Measurements from ENCODE around the gene FAT1.

FAT1 gene

GRCh38 chr4:186749611-186750281 lies 26.1 kb upstream of the FAT1 start:
- H3K79me1 ChIP-seq (ENCODE audit: low read depth, low read length): no peaks in the 10 kb centered on the region
- H3K4me1 ChIP-seq (ENCODE audit: control insufficient read depth in 2 of 2, insufficient read depth in 1 of 2, low read depth in 1 of 2, low read length in 2 of 2): no peaks in the 10 kb centered on the region
- no peak overlapping the region for H3K4me3 ChIP-seq (ENCODE audit: low read length in 2 of 2)
- peak overlapping the region; percentile 42 for H2AFZ ChIP-seq (ENCODE audit: low read length)
- H4K91ac ChIP-seq (ENCODE audit: low read depth, low read length, poor library complexity): no peak overlapping the region
- no peak overlapping the region for H3K4ac ChIP-seq (ENCODE audit: low read length)
- H2AK5ac ChIP-seq (ENCODE audit: low read depth, low read length): peak overlapping the region; percentile 56
- H3K4me2 ChIP-seq (ENCODE audit: insufficient read depth, low read length, poor library complexity, severe bottlenecking): no peak overlapping the region
- no peaks in the 10 kb centered on the region for H3K27me3 ChIP-seq (ENCODE audit: control insufficient read depth in 3 of 3, insufficient read depth in 3 of 3, low read depth in 1 of 3, low read length in 3 of 3)
- H3K18ac ChIP-seq (ENCODE audit: low read length): peak overlapping the region; percentile 83
- H3K23ac ChIP-seq (ENCODE audit: low read depth, low read length, poor library complexity): no peak overlapping the region
- no peak for DNase-seq (ENCODE audit: low spot score)
- H2BK120ac ChIP-seq (ENCODE audit: low read depth, low read length): no peak overlapping the region
- no peak overlapping the region for H2BK5ac ChIP-seq (ENCODE audit: low read length)
- peak overlapping the region; percentile 72 for H4K8ac ChIP-seq (ENCODE audit: low read depth, low read length)
- no peaks in the 10 kb centered on the region for H3K36me3 ChIP-seq (replicated peaks in 1 of 2; ENCODE audit: control insufficient read depth in 2 of 2, insufficient read depth in 2 of 2, low read length in 2 of 2)
- WGBS, 2 donors (ENCODE audit: extremely low coverage in 2 of 2, insufficient read length in 2 of 2, insufficient replicate concordance in 1 of 2): no CpG with 5 or more reads among the region's 15 CpGs
- H3K9me3 ChIP-seq (replicated peaks in 1 of 2; ENCODE audit: control insufficient read depth in 2 of 2, insufficient read depth in 1 of 2, low read depth in 1 of 2, low read length in 2 of 2): peaks cover 0 to 4% of the 10 kb centered on the region in 2 donors
- no peak overlapping the region for H3K14ac ChIP-seq (ENCODE audit: low read length)
- peak overlapping the region; percentile 75 for H2BK12ac ChIP-seq (ENCODE audit: low read length)
- H2BK15ac ChIP-seq (ENCODE audit: low read length): no peak overlapping the region
- H3K27ac ChIP-seq (replicated peaks; ENCODE audit: low read length): no peak overlapping the region
- H3K9ac ChIP-seq (ENCODE audit: low read depth, low read length, poor library complexity): no peak overlapping the region

- WGBS, 2 donors (ENCODE audit: extremely low coverage in 2 of 2, insufficient read length in 2 of 2, insufficient replicate concordance in 1 of 2): no CpG with 5 or more reads among the region's 6 CpGs
- no peak for DNase-seq (ENCODE audit: low spot score)
- no peak overlapping the region for H3K4me2 ChIP-seq (ENCODE audit: insufficient read depth, low read length, poor library complexity, severe bottlenecking)
- H3K23ac ChIP-seq (ENCODE audit: low read depth, low read length, poor library complexity): no peak overlapping the region
- H2BK120ac ChIP-seq (ENCODE audit: low read depth, low read length): no peak overlapping the region
- H2BK12ac ChIP-seq (ENCODE audit: low read length): no peak overlapping the region
- H3K4me1 ChIP-seq (ENCODE audit: control insufficient read depth in 2 of 2, insufficient read depth in 1 of 2, low read depth in 1 of 2, low read length in 2 of 2): no peaks in the 10 kb centered on the region
- H3K4me3 ChIP-seq (ENCODE audit: low read length in 2 of 2): no peak overlapping the region
- no peaks in the 10 kb centered on the region for H3K79me1 ChIP-seq (ENCODE audit: low read depth, low read length)
- H4K91ac ChIP-seq (ENCODE audit: low read depth, low read length, poor library complexity): no peak overlapping the region
- H3K36me3 ChIP-seq (replicated peaks in 1 of 2; ENCODE audit: control insufficient read depth in 2 of 2, insufficient read depth in 2 of 2, low read length in 2 of 2): no peaks in the 10 kb centered on the region
- no peak overlapping the region for H2BK5ac ChIP-seq (ENCODE audit: low read length)
- no peaks in the 10 kb centered on the region for H3K27me3 ChIP-seq (ENCODE audit: control insufficient read depth in 3 of 3, insufficient read depth in 3 of 3, low read depth in 1 of 3, low read length in 3 of 3)
- no peak overlapping the region for H4K8ac ChIP-seq (ENCODE audit: low read depth, low read length)
- H3K4ac ChIP-seq (ENCODE audit: low read length): no peak overlapping the region
- H3K9me3 ChIP-seq (replicated peaks in 1 of 2; ENCODE audit: control insufficient read depth in 2 of 2, insufficient read depth in 1 of 2, low read depth in 1 of 2, low read length in 2 of 2): peaks cover 0 to 4% of the 10 kb centered on the region in 2 donors
- H3K18ac ChIP-seq (ENCODE audit: low read length): no peak overlapping the region
- H2BK15ac ChIP-seq (ENCODE audit: low read length): no peak overlapping the region
- H3K9ac ChIP-seq (ENCODE audit: low read depth, low read length, poor library complexity): no peak overlapping the region
- no peak overlapping the region for H3K14ac ChIP-seq (ENCODE audit: low read length)
- no peak overlapping the region for H2AK5ac ChIP-seq (ENCODE audit: low read depth, low read length)
- H2AFZ ChIP-seq (ENCODE audit: low read length): no peak overlapping the region
- no peak overlapping the region for H3K27ac ChIP-seq (replicated peaks; ENCODE audit: low read length)
Measured at GRCh38 chr4:186746581-186746980, 22.9 kb upstream of the FAT1 start.

- Histone ChIP-seq H3K23ac (ENCODE audit: low read depth, low read length, poor library complexity) (no peak overlapping the region), H2BK120ac (ENCODE audit: low read depth, low read length) (no peak overlapping the region), H3K9me3 (replicated peaks in 1 of 2; ENCODE audit: control insufficient read depth in 2 of 2, insufficient read depth in 1 of 2, low read depth in 1 of 2, low read length in 2 of 2) (no peaks in the 10 kb centered on the region), H3K4me1 (ENCODE audit: control insufficient read depth in 2 of 2, insufficient read depth in 1 of 2, low read depth in 1 of 2, low read length in 2 of 2) (no peaks in the 10 kb centered on the region), H3K9ac (ENCODE audit: low read depth, low read length, poor library complexity) (no peak overlapping the region), H2BK12ac (ENCODE audit: low read length) (no peak overlapping the region), H2BK5ac (ENCODE audit: low read length) (no peak overlapping the region), H3K36me3 (replicated peaks in 1 of 2; ENCODE audit: control insufficient read depth in 2 of 2, insufficient read depth in 2 of 2, low read length in 2 of 2) (no peaks in the 10 kb centered on the region), H4K8ac (ENCODE audit: low read depth, low read length) (no peak overlapping the region), H3K4me3 (ENCODE audit: low read length in 2 of 2) (no peak overlapping the region), H3K79me1 (ENCODE audit: low read depth, low read length) (no peaks in the 10 kb centered on the region), H4K91ac (ENCODE audit: low read depth, low read length, poor library complexity) (no peak overlapping the region), H2BK15ac (ENCODE audit: low read length) (no peak overlapping the region), H3K27me3 (ENCODE audit: control insufficient read depth in 3 of 3, insufficient read depth in 3 of 3, low read depth in 1 of 3, low read length in 3 of 3) (no peaks in the 10 kb centered on the region), H3K4ac (ENCODE audit: low read length) (no peak overlapping the region), H3K18ac (ENCODE audit: low read length) (no peak overlapping the region), H3K14ac (ENCODE audit: low read length) (no peak overlapping the region), H3K4me2 (ENCODE audit: insufficient read depth, low read length, poor library complexity, severe bottlenecking) (no peak overlapping the region), H3K27ac (replicated peaks; ENCODE audit: low read length) (no peak overlapping the region), H2AFZ (ENCODE audit: low read length) (no peak overlapping the region), H2AK5ac (ENCODE audit: low read depth, low read length) (no peak overlapping the region)
- DNase-seq (ENCODE audit: low spot score): no peak
- WGBS, 2 donors (ENCODE audit: extremely low coverage in 2 of 2, insufficient read length in 2 of 2, insufficient replicate concordance in 1 of 2): no CpG with 5 or more reads among the region's 10 CpGs
Measured at GRCh38 chr4:186743261-186743660, 19.6 kb upstream of the FAT1 start.

- Histone ChIP-seq H2BK12ac (ENCODE audit: low read length) (no peak overlapping the region), H3K27me3 (ENCODE audit: control insufficient read depth in 3 of 3, insufficient read depth in 3 of 3, low read depth in 1 of 3, low read length in 3 of 3) (no peaks in the 10 kb centered on the region), H3K18ac (ENCODE audit: low read length) (no peak overlapping the region), H4K8ac (ENCODE audit: low read depth, low read length) (no peak overlapping the region), H2BK5ac (ENCODE audit: low read length) (no peak overlapping the region), H3K36me3 (replicated peaks in 1 of 2; ENCODE audit: control insufficient read depth in 2 of 2, insufficient read depth in 2 of 2, low read length in 2 of 2) (no peaks in the 10 kb centered on the region), H2BK120ac (ENCODE audit: low read depth, low read length) (no peak overlapping the region), H3K9me3 (replicated peaks in 1 of 2; ENCODE audit: control insufficient read depth in 2 of 2, insufficient read depth in 1 of 2, low read depth in 1 of 2, low read length in 2 of 2) (no peaks in the 10 kb centered on the region), H3K4ac (ENCODE audit: low read length) (no peak overlapping the region), H3K14ac (ENCODE audit: low read length) (no peak overlapping the region), H2AFZ (ENCODE audit: low read length) (no peak overlapping the region), H2AK5ac (ENCODE audit: low read depth, low read length) (no peak overlapping the region), H2BK15ac (ENCODE audit: low read length) (no peak overlapping the region), H4K91ac (ENCODE audit: low read depth, low read length, poor library complexity) (no peak overlapping the region), H3K4me1 (ENCODE audit: control insufficient read depth in 2 of 2, insufficient read depth in 1 of 2, low read depth in 1 of 2, low read length in 2 of 2) (peaks cover 0 to under 1% of the 10 kb centered on the region in 2 donors), H3K23ac (ENCODE audit: low read depth, low read length, poor library complexity) (no peak overlapping the region), H3K79me1 (ENCODE audit: low read depth, low read length) (no peaks in the 10 kb centered on the region), H3K9ac (ENCODE audit: low read depth, low read length, poor library complexity) (no peak overlapping the region), H3K27ac (replicated peaks; ENCODE audit: low read length) (no peak overlapping the region), H3K4me3 (ENCODE audit: low read length in 2 of 2) (no peak overlapping the region), H3K4me2 (ENCODE audit: insufficient read depth, low read length, poor library complexity, severe bottlenecking) (no peak overlapping the region)
- WGBS, 2 donors (ENCODE audit: extremely low coverage in 2 of 2, insufficient read length in 2 of 2, insufficient replicate concordance in 1 of 2): no CpG with 5 or more reads among the region's 6 CpGs
- DNase-seq (ENCODE audit: low spot score): no peak
Measured at GRCh38 chr4:186740822-186741221, 17.2 kb upstream of the FAT1 start.
